Activated gamma-delta T cell treated with Interleukin-2 at 50 U/mL for 16 hours (primary cell): ENCODE data around the gene POLR2J.
"Not testable (repeated sequence)": the region's sequence is repeated elsewhere in the genome, so short reads cannot be mapped to it uniquely, and the experiment has no call there.

Experiments
- DNase-seq: peaks from one replicate; pipeline ENCODE4 v3.0.0-alpha.2; 2020

Gene POLR2J

DNA sequence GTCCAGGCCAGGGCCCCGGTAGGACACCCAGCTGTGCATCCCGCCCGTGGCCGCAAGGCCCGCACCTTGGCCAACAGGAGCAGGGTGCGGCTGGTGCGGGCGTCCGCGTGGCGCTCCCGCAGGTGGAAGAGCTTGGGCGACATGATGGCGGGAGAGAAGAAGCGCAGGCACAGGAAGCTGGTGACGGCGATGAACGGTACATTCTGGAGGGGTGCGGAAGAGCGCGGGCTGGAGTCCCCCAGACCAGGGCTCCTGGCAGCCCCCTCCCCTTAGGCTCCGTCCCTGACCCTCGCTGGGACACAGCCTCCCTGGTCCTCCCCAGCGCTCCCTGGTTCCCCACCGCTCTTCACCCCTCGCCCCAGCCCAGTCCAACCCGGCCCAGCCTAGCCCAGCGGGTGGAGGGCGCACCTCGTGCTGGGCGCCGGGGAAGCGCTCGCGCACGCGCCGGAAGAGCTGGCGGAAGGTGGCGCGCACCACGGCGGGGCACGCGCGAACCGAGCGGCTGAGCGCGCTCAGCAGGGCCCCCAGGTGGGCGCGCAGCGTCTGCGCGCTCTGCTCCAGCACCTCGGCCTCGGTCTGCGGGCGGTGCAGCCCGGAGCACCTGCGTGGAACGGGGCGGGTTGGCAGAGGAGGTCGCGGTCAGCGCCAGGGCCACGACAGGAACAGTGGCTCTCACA is 15.9 kb upstream of the POLR2J start:
- DNase-seq: not testable (repeated sequence)

DNA sequence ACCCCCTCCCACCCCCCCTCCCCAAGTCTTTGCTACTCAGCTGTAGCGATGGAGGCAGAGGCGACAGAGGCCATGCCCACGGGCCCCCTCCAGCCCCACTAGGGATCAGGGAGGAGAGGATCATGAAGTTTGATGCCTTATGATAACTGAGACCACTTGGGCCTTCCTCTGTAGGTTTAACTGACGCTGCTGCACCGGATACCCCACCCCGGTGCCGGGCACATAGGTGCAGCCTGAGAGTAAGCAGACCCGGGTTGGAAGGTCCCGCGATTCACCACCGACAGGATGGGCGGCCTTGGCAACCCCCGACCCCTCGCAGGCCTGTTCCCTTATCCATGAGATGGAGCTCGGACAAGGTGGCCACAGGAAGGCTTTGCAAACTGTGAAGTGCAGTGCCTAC is 15.3 kb upstream of the POLR2J start:
- peak; percentile 10 for DNase-seq

DNA sequence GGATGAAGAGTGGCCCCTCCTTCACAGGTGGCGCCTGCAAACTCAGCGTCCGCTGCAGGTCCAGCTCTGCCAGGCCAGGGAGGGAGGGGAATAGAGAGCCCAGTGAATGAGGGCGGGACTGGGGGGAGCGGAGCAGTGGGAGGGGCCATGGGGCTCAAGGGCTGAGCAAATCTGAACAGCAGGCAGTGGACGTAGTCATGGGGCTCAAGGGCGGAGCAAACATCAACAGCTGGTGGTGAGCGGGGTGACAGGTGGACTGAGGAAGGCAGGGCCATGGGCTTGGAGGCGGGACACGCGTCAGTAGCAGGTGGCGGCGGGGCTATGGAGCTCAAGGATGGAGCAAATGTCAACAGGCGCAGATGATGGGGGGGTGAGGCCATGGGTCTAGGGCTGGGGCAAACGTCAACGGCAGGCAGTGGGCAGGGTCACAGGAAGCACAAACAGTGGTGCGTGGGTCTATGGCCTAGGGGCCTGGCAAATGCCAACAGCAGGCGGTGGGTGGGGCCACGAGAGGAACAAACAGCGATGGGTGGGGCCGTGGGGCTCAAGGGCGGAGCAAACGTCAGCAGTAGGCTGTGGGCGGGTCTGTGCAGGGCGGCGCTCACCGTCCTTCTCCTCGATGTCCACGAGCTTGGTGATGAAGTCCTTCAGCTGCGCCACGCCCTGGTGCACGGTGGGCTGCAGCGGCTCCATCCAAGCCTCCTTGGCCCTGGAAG is 14.7 kb upstream of the POLR2J start:
- DNase-seq: not testable (repeated sequence)

DNA sequence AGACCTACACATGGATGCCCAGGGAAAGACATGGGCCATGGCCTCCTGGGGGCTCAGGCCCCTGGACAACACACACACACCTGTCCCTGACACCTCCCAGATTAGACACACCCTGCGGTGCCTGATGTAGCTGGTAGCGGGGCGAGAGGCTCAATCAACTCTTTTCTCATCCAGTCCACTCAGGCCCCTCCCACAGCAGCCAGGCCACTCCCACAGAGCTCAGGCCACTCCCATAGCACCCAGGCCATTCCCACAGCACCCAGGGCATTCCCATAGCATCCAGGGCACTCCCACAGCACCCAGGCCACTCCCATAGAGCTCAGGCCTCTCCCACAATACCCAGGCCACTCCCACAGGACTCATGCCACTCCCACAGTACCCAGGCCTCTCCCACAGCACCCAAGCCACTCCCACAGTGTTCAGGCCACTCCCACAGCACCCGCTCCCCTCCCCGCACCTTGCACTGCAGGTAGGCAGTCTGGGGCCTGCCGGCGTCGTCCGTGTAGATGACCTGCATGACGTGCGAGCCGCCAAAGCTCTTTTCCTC is 11.9 kb upstream of the POLR2J start:
- not testable (repeated sequence) for DNase-seq

DNA sequence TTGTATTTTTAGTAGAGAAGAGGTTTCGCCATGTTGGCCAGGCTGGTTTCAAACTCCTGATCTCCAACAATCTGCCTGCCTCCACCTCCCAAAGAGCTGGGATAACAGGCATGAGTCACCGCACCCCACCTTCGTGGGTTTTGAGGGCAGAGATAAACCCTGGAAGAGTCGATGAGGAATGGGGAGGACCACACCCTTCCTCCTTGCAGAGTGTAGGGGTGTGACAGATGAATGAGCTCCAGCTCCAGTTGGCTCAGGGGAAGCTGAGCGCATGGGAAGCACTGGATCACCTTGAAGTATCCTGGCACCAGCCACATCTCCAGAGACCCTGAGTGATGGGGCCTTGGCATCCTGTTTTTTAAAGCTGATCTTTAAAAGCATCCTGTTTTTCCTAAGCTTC is 5.6 kb upstream of the POLR2J start:
- DNase-seq: not testable (repeated sequence)

DNA sequence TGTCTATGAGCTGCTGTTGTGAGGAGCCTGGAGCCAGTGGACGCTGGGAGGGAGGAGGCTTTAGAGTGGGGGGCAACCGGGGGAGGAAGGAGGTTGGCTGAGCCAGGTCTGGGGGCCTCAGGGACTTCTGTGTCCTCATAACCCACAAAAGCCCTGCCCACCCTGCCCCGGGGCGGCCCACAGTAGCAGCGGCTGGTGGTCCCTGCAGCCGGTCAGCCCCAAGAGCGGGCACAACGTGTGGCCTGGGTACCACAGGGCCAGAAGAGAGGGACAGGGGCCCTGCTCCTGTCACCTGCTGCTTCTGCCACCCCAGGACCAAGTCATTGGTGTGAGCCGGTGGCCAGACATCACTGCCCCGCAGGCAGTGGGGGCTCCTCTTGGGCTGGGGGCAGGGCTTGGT is 3.2 kb upstream of the POLR2J start:
- not testable (repeated sequence) for DNase-seq

DNA sequence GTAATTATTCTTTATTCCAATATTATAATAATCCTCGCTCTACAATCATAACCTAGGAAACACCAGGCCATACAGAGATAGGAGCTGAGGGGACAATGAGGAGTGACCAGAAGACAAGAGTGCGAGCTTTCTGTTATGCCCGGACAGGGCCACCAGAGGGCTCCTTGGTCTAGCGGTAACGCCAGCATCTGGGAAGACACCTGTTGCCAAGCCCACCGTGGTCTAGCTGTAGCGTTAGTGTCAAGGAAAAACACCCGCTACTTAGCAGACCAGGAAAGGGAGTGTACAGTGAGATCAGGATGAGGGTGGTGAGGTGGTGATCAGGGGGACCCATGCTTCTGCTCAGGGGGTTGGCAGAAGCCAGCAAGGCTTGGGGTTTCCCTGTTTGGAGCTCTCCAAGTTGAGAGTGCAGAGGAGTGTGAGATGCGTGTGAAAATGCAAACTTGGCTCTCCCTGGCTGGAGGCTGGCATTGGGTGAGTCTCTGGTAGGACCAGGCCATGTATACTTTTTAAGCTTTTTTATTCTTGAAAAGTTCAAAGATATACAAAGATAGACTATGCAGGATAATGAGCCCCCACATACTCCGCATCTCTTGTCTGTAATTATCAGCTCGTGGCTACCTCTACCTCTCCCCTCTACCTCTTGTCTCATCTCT is 1.4 kb upstream of the POLR2J start:
- not testable (repeated sequence) for DNase-seq

DNA sequence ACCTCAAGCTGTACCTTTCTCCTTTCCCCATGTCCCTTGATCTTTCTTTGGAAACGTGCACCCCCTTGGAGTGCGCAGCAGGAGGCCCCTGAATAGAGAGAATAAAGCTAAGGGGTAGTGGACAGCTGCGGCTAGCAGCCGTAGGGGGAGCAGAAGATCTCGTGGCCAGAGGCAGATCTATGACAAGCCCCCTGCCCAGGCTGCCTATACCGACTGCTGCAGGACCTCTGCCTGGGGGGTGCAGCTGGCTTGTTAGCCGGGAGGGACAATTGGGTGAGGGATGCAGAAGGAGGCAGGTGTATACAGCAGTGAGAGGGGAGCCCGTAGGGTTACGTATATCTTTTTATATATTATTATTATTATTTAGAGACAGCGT is 475 bp upstream of the POLR2J start:
- DNase-seq: not testable (repeated sequence)

DNA sequence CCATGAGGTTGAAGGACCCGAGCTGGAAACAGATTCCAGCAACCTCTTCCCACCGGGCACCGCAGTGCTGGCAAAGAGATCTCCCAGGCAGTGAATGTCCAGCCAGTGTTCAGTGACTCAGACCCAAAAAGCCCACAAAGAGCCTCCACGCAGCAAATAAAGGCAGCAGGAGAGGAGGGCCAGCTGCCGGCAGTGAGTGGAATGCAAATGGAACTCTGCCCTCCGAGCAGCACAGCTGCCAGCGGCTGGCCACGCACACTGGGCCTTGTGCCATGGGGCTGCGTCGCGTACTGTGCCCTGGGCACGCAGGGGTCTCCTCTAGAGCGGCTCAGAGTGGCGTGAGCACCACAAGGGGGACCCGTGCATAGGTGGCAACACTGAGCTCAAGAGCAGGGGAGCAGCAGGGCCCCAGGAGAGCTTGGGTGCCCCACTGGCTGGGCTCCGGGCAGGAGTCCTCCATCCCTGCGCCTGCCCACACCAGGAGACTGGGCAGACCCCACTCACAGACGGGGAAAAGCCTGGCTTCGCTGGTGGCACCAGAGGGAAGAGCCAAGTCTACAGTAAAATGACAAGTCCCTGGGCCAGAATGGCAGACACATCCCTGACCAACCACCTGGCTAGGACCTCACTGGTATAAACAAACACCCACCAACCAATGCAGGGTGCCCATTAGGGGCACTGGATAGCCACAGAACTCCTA is 3.8 kb downstream of the POLR2J start:
- DNase-seq: peak; percentile 0

DNA sequence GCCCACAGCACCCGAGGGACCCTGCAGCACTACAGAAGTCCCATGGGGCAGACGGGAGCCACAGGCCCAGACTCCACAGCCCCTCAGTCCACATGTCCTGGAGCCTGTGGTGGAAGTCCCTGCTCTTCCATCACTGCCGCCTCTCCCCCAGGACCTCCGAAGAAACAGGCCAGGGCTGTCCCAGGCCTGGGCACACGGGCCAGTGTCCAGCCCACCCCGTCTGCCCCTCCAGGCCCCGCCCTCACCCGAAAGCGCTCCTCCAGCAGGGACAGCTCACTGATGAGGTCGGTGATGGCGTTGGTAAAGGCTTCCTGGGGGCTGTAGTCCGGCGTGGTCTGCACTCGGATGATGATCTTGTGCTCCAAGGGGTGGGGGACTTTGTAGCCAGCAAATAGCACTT is 4.6 kb downstream of the POLR2J start:
- DNase-seq: not testable (repeated sequence)

DNA sequence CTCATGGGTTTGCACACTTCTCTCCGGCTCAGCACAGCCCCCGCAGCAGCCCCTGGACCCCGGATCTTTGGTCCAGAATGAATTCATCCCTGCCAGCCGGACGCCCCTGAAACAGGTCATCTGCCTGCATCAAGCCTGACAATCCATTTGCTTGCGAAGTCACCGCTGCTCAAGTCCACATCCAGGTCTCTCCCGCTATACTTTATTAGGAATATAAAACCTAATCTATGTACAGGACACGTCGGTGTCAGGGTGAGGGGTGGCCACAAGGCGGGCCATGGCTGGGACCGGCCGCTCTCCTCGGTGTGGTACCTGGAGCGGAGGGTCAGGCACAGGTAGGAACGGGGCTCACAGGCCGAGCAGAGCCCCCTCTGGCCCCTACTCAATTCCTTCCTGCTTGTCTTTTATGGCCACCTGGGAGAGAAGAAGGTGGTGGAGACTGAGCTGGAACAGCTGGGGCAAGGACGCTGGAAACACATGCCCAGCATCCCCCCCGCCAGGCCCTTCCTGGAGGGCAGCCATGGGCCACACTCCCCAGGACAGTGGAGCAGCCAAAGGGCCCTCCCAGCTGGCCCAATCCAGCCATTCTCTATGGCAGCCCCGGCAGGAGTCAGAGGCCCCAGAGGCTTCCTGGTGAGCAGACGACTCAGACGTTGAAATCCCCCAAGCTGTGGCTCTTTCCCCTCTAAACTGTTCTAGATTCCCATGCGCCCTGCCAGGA is 5.3 kb downstream of the POLR2J start:
- no peak for DNase-seq

DNA sequence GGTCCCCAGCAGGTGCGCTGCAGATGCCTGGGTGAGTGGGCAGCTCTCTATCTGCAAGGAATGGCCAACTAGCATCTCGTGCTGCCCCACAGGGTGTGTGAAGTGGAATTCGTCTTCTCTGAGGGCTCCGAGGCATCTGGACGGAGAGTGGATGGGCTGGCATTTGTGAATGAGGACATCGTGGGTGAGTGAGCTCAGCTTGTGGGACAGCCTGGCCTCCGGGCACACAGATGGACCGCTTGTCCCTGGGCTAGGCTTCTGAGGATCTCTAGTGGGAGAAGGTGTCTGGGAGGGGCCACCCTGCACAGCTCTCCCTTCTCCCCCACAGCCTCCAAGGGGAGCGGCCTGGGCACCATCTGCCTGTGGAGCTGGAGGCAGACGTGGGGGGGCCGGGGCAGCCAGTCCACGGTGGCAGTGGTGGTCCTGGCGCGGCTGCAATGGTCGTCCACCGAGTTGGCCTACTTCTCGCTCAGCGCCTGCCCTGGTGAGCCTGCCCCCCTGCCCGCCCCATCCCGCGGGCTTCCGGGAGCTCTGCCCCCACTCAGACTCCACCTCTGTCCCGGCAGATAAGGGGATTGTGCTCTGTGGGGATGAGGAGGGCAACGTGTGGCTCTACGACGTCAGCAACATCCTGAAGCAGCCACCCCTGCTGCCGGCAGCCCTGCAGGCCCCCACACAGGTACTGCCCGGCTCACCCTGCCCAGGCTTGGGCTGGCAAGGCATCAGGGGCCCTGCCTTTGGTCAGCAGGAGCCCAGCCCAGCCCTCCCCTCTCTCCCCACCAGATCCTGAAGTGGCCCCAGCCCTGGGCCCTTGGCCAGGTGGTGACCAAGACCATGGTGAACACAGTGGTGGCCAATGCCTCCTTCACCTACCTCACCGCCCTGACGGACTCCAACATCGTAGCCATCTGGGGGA is 6.3 kb downstream of the POLR2J start:
- DNase-seq: no peak

DNA sequence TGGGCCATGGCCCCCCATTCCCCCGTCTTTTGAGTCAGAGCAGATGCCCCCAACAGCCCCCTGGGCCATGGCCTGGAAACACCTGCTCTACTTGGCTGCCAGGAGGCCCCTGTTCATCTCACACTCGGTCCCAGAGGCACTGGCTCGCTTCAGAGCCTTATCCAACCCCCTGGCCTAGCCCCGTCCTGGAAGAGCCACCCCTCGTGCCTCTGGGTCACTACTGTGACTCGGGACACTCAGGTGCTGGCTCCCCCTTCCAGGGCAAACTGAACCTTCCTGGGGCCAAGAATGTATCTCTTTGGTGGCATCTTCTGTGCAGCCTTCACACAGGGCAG is 7.0 kb downstream of the POLR2J start:
- no peak for DNase-seq

DNA sequence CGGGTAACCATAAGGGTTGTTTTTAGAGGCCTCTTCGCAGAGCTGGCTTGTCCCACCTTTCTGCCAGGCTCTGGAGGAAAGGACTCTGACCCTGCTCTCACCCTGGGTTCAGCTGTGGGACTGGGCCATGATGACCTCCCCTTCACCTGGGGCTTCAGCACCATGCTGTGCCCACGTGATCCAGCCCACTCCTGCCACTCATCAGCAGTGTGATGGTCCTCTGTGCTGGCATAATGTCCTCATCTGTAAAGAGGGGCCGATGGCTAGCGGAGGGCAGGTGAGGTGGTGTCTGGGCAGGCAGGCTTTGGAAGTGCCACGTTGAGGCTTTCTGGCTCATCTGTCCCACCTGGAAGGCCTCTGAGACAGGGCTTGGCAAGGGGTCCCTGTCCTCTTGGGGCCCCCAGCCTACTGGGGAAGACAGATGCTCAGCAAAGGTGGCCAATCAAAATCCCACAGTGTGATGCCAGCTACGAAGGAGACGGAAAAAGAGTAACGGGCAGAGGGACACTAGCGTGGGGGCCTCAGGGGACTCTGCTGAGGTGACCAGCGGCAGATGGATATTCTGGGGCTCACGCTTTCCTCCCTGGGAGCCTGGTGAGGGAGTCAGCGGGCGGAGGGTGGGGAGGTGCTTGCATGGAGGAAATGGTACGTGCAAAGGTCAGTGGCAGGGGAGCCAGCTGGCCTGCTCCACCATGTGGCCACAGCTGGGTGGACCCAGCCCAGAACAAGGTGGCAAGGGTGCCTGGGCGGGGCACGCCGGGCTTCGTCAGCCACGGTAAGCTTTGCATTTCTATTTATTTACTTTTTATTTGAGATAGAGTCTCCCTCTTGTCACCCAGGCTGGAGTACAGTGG is 8.5 kb downstream of the POLR2J start:
- no peak for DNase-seq

DNA sequence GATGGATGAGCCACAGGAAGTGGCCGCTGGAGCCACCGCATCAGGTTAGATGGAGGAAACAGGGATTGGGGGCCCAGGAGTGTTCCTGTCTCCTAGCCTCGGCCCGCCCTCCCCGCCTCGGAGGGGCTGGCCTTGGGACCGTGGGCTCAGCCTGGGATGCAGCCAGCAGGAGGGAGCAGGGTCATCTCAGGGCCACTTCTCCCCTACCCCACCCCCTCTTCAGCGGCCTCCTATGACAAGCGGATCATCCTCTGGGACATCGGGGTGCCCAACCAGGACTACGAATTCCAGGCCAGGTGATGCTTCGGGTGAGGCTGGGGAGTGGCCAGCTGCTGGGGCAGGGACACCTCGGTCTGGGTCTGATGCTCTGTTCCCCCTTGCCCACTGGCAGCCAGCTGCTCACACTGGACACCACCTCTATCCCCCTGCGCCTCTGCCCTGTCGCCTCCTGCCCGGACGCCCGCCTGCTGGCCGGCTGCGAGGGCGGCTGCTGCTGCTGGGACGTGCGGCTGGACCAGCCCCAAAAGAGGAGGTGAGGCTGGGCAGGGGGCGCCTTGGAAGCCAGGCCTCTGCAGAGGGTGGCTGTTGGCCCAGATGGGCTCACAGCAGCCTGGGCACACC is 9.3 kb downstream of the POLR2J start:
- DNase-seq: no peak

DNA sequence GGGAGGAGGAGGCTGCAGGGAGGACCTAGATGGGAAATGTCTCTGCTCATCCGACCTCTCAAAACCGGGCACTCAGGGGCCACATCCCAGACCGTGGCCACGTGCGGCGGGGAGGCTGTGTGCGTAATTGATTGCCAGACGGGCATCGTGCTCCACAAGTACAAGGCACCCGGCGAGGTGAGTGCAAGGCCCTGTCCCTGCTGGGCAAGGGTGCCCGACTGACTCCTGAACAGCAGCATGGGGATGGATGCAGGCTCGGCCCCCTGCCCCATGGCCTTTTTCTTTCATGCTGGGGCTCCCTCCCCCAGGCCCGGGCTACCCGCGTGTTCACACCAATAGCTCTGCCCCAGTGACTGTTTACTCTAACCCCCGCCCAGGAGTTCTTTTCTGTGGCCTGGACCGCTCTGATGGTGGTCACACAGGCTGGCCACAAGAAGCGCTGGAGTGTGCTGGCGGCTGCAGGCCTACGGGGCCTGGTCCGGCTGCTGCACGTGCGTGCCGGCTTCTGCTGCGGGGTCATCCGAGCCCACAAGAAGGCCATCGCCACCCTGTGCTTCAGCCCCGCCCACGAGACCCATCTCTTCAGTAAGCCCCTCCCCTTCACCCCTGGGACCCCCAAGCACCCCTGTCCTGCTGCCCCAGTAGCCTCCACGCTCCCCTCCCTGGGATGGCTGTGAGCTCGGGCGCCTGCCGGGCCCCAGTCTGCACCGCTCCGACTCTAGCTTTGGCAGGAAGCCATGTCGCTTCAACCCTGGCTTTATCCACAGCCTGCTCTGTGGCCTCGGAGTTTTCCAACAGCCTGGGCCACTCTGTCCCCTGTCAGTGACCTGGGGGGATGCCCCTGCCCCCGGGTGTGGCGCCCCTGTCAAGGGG is 10.0 kb downstream of the POLR2J start:
- DNase-seq: no peak

DNA sequence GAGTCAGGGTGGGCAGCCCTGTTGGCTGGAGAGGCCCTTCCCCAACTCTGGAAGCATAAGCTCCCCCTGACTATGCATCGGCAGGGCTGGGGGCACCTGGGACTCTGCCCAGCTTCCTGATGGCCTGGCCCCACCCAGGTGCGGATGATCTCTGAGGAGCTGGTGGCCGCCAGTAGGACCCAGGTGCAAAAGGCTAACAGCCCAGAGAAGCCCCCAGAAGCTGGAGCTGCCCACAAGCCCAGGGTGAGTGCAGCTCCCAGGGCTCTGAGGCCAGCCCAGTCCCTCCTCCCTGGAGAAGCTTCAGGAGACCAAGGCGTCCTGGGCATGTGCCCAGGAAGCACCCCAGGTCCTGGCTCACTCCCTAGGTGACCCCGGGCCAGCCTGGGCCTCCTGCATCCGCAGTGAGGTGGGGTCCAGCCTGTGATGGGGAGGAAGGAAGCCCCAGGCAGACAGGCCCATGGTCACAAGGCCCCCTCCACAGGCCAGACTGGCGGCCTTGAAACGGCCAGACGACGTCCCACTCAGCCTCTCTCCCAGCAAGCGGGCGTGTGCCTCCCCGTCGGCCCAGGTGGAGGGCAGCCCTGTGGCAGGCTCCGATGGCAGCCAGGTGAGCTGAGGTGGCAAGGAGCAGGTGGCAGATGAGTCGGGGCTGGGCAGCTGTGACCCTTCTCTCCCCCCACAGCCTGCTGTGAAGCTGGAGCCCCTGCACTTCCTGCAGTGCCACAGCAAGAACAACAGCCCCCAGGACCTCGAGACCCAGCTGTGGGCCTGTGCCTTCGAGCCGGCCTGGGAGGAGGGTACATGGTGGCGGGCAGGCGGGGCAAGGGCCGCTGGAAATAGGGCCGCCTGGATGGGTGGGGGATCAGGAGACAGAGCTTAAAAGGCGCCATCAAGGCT is 10.9 kb downstream of the POLR2J start:
- DNase-seq: no peak

DNA sequence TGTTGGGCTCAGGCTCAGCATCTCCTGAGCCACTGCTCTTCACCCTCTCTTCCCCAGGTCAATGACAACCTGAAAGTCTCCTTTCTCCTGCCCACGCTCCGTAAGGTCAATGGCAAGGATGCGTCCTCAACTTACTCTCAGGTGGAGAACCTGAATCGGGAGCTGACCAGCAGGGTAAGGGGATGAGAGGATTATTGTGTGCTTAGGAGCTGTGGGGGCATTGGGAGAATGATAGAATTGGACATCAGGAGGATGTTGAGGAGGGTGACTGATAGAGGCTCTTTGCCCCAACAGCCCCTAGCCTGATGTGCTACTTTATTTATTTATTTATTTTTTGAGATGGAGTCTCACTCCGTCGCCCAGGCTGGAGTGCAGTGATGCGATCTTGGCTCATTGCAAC is 12.6 kb downstream of the POLR2J start:
- DNase-seq: no peak
